K562 (cell line): ENCODE measurements around the gene LIAS. TPM values are rescaled to one million over a fixed set of nuclear protein-coding genes. Genes with fewer than 3 reads are reported as not detected.

Experiments
- CREBBP ChIP-seq: IDR thresholded peaks from one replicate; pipeline ENCODE4 v1.6.1; 2012; ENCODE audit warnings: low read depth, mild to moderate bottlenecking, control low read depth, inconsistent platforms, low read length
- ETV5 ChIP-seq: sonication (generic); formaldehyde crosslinking; IDR thresholded peaks from 2 replicates; pipeline ENCODE4 v1.4.0; 2020; ENCODE audit warnings: low read depth, mild to moderate bottlenecking, missing genetic modification reagents
- GABPB1 ChIP-seq: sonication (generic); formaldehyde crosslinking; IDR thresholded peaks from 2 replicates; pipeline ENCODE4 v1.8.0; 2022; ENCODE audit warnings: mild to moderate bottlenecking, missing genetic modification reagents
- HMG20B ChIP-seq: fragments of 250-450 bp; sonication (Bioruptor Pico); IDR thresholded peaks from 2 replicates; pipeline ENCODE4 v1.5.0; 2021; ENCODE audit warnings: mild to moderate bottlenecking
- HNRNPLL ChIP-seq: fragments of 200-400 bp; formaldehyde crosslinking; IDR thresholded peaks from 2 replicates; pipeline ENCODE4 v1.6.1; 2017; ENCODE audit warnings: low read length, low read depth, mild to moderate bottlenecking; ENCODE audit not compliant: poor library complexity, severe bottlenecking
- NR0B1 ChIP-seq: fragments of 450-650 bp; IDR thresholded peaks from one replicate; pipeline ENCODE4 v1.6.1; 2018; ENCODE audit warnings: mild to moderate bottlenecking, moderate library complexity; ENCODE audit not compliant: partially characterized antibody
- POLR2AphosphoS5 ChIP-seq: IDR thresholded peaks from 2 replicates; pipeline ENCODE4 v1.6.1; 2011; ENCODE audit warnings: mild to moderate bottlenecking, low read depth, low read length, moderate library complexity; ENCODE audit not compliant: control insufficient read depth, insufficient read depth
- REST ChIP-seq, 2 experiments: fragments of 450-650 bp; formaldehyde crosslinking in 1 of 2; IDR thresholded peaks; 2 replicates each; pipeline versions ENCODE4 v1.4.0 to v1.6.1; 2014 to 2020; ENCODE audit warnings: mild to moderate bottlenecking in 2 of 2, borderline replicate concordance in 1 of 2, low read depth in 1 of 2
- TBP ChIP-seq: optimal IDR thresholded peaks from 2 replicates; pipeline ENCODE3; 2011; ENCODE audit warnings: low read depth, low read length, improper control_type of control experiment
- ZNF217 ChIP-seq: sonication (generic); formaldehyde crosslinking; IDR thresholded peaks from 2 replicates; pipeline ENCODE4 v1.8.0; 2022; ENCODE audit warnings: mild to moderate bottlenecking, missing genetic modification reagents
- ZNF592 ChIP-seq: fragments of 450-650 bp; IDR thresholded peaks from 2 replicates; pipeline ENCODE4 v1.6.1; 2017; ENCODE audit warnings: antibody characterized with exemption, mild to moderate bottlenecking
- polyA plus RNA-seq, 8 experiments: library from polyadenylated mRNA; depleted of rRNA in 4 of 8; stranded (reverse) in 5 of 8; unstranded in 3 of 8; fragments of >200 nt; fragmentation: Nextera tagmentation in 2 of 8; fragmentation: Illumina TruSeq in 1 of 8; extraction: Ambion mirVana in 2 of 8; extraction: Trizol in 1 of 8; gene quantifications; 2 replicates each; pipeline versions ENCODE4 v1.2.1 to v1.2.3, GENCODE V29; 2011 to 2014; ENCODE audit warnings: inconsistent platforms in 1 of 8, missing spikeins in 1 of 8
- total RNA-seq, 7 experiments: library from RNA; depleted of rRNA in 6 of 7; stranded (reverse); fragments of >200 nt in 6 of 7; fragmentation: Illumina TruSeq in 2 of 7; extraction: Trizol in 2 of 7; gene quantifications; 2 replicates each; pipeline versions ENCODE4 v1.2.1 to v1.2.3, GENCODE V29; 2011 to 2021; ENCODE audit warnings: low replicate concordance in 1 of 7

Gene LIAS
- total and polyA plus RNA-seq, 9 of the 15 experiments (the other 6 are each of a cell fraction or from before 2014, with no cell fraction given): 21.9 to 57.1 (median 42.1) TPM

DNA sequence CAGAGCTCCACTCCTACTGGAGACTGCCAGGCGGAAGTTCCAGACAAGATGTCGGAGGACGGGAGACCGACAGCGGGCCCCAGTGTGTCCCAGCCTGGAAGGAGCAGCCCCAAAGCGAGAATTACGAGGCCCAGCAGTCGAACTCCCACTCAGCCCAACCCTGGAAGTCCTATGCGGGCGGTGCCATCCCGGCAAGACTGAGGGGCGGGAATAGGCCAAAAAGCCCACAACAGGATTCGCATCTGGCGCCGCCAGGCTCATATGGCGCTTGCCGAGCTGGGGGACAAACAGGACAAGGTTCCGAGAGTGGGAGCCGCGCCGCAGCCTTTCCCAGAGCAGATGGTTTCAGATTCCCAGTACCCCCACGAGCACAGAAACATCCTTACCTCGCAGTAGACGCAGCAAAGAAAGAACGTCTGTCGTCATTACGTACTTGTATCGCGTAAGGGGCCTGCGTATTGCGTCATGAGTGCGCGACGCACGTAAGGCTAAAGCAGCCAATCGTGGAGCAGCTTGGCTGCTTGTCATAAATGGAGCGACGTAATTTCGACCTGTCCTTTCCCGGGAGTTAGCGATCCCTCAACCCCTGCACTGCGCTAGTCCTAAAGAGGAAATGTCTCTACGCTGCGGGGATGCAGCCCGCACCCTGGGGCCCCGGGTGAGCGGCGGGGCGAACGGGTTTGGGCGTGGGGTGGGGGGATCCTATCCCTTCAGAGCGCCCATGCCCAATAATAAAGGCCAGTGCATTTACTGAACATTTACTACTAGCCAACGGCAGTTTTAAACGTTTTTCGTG, at the start of gene LIAS, which contains the start of gene RPL9 (continued):
- no peak for TF ChIP-seq TBP
- peak; percentile 46; the same call in 1 of the 2 replicates for TF ChIP-seq ETV5 (CRISPR knock-in tag)
- peak; percentile 97 for TF ChIP-seq POLR2AphosphoS5
- peak; percentile 80 for TF ChIP-seq HNRNPLL
- no peak for TF ChIP-seq ZNF592
- no peak for TF ChIP-seq CREBBP
- no peak for TF ChIP-seq ZNF217 (CRISPR knock-in tag)
- TF ChIP-seq HMG20B (CRISPR knock-in tag): peak; percentile 51; the same call in 1 of the 2 replicates
- no peak; the same call in 1 of the 2 replicates for TF ChIP-seq REST (IDR thresholded peaks at IDR 0.05; ENCODE audit: borderline replicate concordance)
- no peak for TF ChIP-seq REST (CRISPR knock-in tag; IDR thresholded peaks at IDR 0.05; ENCODE audit: low read depth)
- TF ChIP-seq GABPB1: peak; percentile 15; the same call in 1 of the 2 replicates
- TF ChIP-seq NR0B1: no peak
